Colon (tissue), 2 donors: Measurements from ENCODE around the gene APMAP.

Experiments
- FAIRE-seq: peaks from 2 replicates; lab custom pipeline; 2012; peaks lifted over from hg19 to GRCh38; lab: Jason Lieb, UNC
- donor health status: control.
- donor health status: control.

Gene APMAP

GRCh38 chr20:24992487-24993205 lies at the start of gene APMAP:
Gene APMAP, minus strand, starts transcription at chr20:24992751. Its CDS starts 63 bp downstream, at chr20:24992688.
- FAIRE-seq: no peak

GRCh38 chr20:25041813-25042530 lies 49.4 kb upstream of the APMAP start:
- no peak for FAIRE-seq

GRCh38 chr20:25040438-25040831 lies 47.9 kb upstream of the APMAP start:
- FAIRE-seq: no peak

GRCh38 chr20:25039697-25040437 lies 47.3 kb upstream of the APMAP start:
- FAIRE-seq: no peak

- FAIRE-seq: no peak
Observed at GRCh38 chr20:25038591-25039015, 46.1 kb upstream of the APMAP start.

- FAIRE-seq: no peak
Observed at GRCh38 chr20:25038103-25038410, 45.5 kb upstream of the APMAP start.

- no peak for FAIRE-seq
Observed at GRCh38 chr20:25037288-25038102, 44.9 kb upstream of the APMAP start.

GRCh38 chr20:25036331-25036936 lies 43.9 kb upstream of the APMAP start:
- no peak for FAIRE-seq

- no peak for FAIRE-seq
Observed at GRCh38 chr20:25035921-25036320, 43.4 kb upstream of the APMAP start.

GRCh38 chr20:25033924-25034300 lies 41.4 kb upstream of the APMAP start:
- FAIRE-seq: no peak

- FAIRE-seq: no peak
Observed at GRCh38 chr20:25033265-25033923, 40.8 kb upstream of the APMAP start.

- no peak for FAIRE-seq
Observed at GRCh38 chr20:25032478-25033264, 40.1 kb upstream of the APMAP start.

GRCh38 chr20:25032065-25032477 lies 39.5 kb upstream of the APMAP start:
- no peak for FAIRE-seq

GRCh38 chr20:25031241-25031640 lies 38.7 kb upstream of the APMAP start:
- FAIRE-seq: no peak

- FAIRE-seq: no peak
Observed at GRCh38 chr20:25030649-25031207, 38.2 kb upstream of the APMAP start.

- FAIRE-seq: no peak
Observed at GRCh38 chr20:25030007-25030648, 37.6 kb upstream of the APMAP start.

GRCh38 chr20:25025986-25026605 lies 33.5 kb upstream of the APMAP start:
- no peak for FAIRE-seq

GRCh38 chr20:25025091-25025861 lies 32.7 kb upstream of the APMAP start:
- no peak for FAIRE-seq
